Measurements from ENCODE around the gene TANK.

- TF ChIP-seq POLR2A (IDR thresholded peaks at IDR 0.05) (no peak), CTCF (IDR thresholded peaks at IDR 0.05) (no peak)
Measured at GRCh38 chr2:161146209-161146775, 13.9 kb upstream of the TANK start.
